ENCODE results near the gene PHACTR3. TPM values are rescaled to one million over a fixed set of nuclear protein-coding genes. Genes with fewer than 3 reads are reported as not detected.

The PHACTR3 gene
- total RNA-seq, 6 donors from 2014 or later = 5.5 to 30.8 (median 11.4) TPM

DNA sequence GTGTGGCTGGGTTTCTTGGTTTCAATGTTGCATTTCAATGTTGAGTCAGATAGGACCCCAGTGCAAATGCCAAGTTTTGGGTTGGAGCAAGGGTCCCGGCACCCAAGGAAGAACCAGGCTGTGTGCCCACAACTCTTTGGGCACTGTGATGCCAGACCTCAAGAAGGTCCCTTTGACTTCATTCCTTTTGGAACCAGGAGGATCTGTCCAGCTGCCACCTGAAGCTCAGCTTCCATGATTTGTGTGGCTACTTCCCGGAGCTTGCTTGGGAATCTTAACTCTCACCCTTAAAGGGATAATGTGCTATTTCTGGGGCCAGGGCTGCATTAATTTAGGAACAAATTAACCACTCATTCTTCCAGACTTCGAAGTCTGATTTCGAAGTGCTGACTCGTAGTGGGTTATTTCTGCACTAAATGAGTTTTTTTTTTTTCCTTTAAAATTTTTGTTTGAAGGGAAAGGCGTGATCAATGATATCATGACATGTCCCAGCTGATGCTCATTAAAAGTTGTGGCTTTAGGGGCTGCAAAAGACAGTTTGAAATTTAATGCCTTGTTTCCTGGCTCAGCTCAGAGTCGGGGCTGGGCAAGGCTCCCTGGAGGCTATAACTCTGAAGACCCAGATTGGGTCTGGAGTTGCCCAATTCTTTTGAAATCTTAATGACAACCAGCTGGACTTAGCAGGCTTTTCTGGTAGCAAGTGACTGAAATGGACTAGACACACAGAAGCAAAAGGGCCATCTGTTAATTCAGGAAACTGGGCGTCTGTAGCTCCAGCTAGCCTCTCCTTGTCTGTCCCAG, 24.0 kb upstream of the PHACTR3 start:
- TF ChIP-seq, protein P1, sequence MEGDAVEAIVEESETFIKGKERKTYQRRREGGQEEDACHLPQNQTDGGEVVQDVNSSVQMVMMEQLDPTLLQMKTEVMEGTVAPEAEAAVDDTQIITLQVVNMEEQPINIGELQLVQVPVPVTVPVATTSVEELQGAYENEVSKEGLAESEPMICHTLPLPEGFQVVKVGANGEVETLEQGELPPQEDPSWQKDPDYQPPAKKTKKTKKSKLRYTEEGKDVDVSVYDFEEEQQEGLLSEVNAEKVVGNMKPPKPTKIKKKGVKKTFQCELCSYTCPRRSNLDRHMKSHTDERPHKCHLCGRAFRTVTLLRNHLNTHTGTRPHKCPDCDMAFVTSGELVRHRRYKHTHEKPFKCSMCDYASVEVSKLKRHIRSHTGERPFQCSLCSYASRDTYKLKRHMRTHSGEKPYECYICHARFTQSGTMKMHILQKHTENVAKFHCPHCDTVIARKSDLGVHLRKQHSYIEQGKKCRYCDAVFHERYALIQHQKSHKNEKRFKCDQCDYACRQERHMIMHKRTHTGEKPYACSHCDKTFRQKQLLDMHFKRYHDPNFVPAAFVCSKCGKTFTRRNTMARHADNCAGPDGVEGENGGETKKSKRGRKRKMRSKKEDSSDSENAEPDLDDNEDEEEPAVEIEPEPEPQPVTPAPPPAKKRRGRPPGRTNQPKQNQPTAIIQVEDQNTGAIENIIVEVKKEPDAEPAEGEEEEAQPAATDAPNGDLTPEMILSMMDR (IDR thresholded peaks at IDR 0.05) = no peak
- TF ChIP-seq POLR2A (IDR thresholded peaks at IDR 0.05) = no peak
- H3K27ac ChIP-seq = no peak overlapping the region
- H3K4me3 ChIP-seq = no peak overlapping the region
- WGBS, 2 donors = 52 to 53% methylated on average over 7 to 8 of the region's 8 CpGs
- H3K36me3 ChIP-seq = no peaks in the 10 kb centered on the region
- H3K27me3 ChIP-seq = peaks cover 0 to 11% (median 6%) of the 10 kb centered on the region in 4 donors
- ATAC-seq (ENCODE audit: low FRiP score in 2 of 2) = peak in 1 of 2 donors; percentile 39
- H3K4me1 ChIP-seq = no peaks in the 10 kb centered on the region
- no peaks in the 10 kb centered on the region for H3K9me3 ChIP-seq
- DNase-seq = no peak

DNA sequence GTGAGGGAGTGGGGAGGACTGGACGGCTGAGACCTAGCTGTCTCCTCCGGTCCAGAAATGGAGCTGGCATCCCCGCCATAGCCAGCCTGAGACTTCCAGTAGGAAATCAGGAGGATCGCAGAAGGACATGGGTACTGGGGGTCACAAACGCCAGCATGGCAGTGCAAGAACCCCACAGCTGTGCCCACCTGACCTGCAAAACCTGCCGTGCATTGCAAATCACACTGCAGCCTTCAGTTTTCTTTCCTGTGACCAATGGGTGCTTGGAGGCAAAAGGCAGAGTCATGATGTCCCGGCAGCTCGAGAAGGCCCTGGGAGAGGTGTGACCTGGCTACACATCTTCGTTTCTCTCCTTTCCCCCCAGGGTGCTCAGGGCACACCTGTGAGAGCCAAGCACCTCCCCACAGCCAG, 23.3 kb upstream of the PHACTR3 start:
- H3K36me3 ChIP-seq = no peaks in the 10 kb centered on the region
- H3K27ac ChIP-seq = no peak overlapping the region
- no peak overlapping the region for H3K4me3 ChIP-seq
- ATAC-seq (ENCODE audit: low FRiP score in 2 of 2) (no peak), DNase-seq (no peak)
- H3K27me3 ChIP-seq = peaks cover 0 to 11% (median 6%) of the 10 kb centered on the region in 4 donors
- no peaks in the 10 kb centered on the region for H3K9me3 ChIP-seq
- 46 to 70% methylated on average over 5 to 9 of the region's 9 CpGs for WGBS, 2 donors
- no peaks in the 10 kb centered on the region for H3K4me1 ChIP-seq
- TF ChIP-seq EP300 (IDR thresholded peaks at IDR 0.05) (no peak), POLR2AphosphoS5 (IDR thresholded peaks at IDR 0.05) (no peak), POLR2A (IDR thresholded peaks at IDR 0.05) (no peak)
- TF ChIP-seq, protein P1 (IDR thresholded peaks at IDR 0.05) = no peak

DNA sequence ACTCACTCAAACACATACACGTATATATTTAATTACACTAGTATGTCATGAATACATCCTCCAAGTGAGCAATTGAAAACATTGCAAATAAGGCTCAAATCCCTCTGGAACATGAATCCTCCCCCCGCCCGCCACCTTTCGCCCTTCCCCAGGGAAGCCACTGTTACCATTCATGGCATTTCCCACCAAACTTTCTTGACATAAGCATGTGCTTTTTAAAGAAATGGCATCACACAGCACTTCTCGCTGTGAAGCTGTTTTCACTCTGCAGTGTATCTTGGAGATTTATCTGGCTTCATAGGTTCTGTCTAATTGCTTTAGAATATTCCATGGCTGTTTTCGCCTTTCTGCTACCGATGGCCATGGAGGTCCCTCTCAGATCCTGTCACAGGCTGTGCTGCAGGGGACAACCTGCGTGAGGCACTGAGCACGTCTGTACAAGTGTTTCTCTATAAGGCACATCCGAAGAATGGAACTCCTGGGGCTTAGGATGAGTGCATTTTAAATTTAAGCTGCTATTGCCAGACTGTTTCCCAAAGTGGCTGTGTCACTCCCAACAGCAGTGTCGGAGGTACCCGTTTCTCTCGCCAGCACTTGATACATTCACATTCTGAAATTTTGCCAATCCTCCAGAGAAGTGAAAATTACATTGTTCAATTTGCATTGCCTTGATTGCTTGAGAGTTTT, 22.2 kb upstream of the PHACTR3 start:
- H3K27ac ChIP-seq = no peak overlapping the region
- no peak for ATAC-seq (ENCODE audit: low FRiP score in 2 of 2)

DNA sequence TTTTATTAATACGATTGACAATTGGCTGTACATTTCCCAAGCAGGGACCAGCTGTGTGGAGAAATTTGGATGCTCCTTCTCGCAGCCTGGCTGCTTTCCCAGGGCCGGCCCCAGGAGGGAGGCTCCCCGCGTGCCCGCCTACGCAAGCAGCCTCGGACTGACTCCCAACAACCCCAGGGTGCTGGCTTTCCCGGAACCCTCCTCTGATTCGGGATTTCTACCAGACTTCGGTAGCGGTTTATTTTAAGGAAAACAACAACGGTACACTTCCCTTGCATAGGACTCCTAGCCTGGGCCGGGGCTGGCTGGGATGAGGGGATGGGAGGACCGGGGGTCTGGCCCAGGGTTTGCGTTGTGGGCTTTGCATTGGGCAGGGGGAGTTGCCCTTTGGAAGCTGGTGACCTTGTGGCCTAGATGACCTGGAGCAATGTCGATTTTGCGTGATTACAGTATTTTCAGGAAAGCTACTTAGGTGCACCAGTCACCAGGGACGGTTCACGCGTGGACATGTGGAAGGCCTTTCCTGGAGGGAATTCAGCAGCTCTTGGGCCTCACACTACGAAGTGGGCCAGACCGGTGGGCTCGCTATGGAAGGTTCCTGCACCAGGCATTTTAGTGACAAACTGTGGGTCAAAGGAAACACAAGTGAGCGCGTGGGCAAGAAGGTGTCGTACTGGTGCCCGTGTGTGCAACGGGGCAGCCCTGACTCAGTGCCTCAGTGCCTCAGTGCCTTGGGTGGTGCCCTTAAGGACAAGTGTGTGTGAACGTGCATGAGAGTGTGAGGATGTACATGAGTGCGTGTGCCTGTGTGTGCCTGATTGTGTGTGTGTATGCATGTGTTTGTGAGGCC, 20.7 kb upstream of the PHACTR3 start:
- peak in 1 of 2 donors; percentile 6 for ATAC-seq (ENCODE audit: low FRiP score in 2 of 2)
- TF ChIP-seq EP300 (IDR thresholded peaks at IDR 0.05) = no peak
- TF ChIP-seq POLR2AphosphoS5 (IDR thresholded peaks at IDR 0.05) = peak in 1 of 2 donors; percentile 27

More for the DNA sequence above, 22.2 kb upstream of the PHACTR3 start:
- no peak for DNase-seq
- Histone ChIP-seq H3K9me3 (no peaks in the 10 kb centered on the region), H3K36me3 (no peaks in the 10 kb centered on the region), H3K4me3 (no peak overlapping the region), H3K4me1 (no peaks in the 10 kb centered on the region), H3K27me3 (peaks cover 0 to 9% (median 4%) of the 10 kb centered on the region in 4 donors)
- 81 to 85% methylated on average over 13 of the region's 13 CpGs for WGBS, 2 donors
- TF ChIP-seq POLR2A (IDR thresholded peaks at IDR 0.05) (no peak), EP300 (IDR thresholded peaks at IDR 0.05) (no peak), POLR2AphosphoS5 (IDR thresholded peaks at IDR 0.05) (no peak)
- TF ChIP-seq, protein P1 (IDR thresholded peaks at IDR 0.05) = no peak

More for the DNA sequence above, 20.7 kb upstream of the PHACTR3 start:
- H3K36me3 ChIP-seq = no peaks in the 10 kb centered on the region
- DNase-seq = peak in 1 of 2 donors; percentile 87
- peaks cover 0 to 4% (median 0%) of the 10 kb centered on the region in 4 donors for H3K27me3 ChIP-seq
- 80 to 86% methylated on average over 10 to 27 of the region's 31 CpGs for WGBS, 2 donors
- H3K27ac ChIP-seq = no peak overlapping the region
- no peaks in the 10 kb centered on the region for H3K4me1 ChIP-seq
- H3K9me3 ChIP-seq = peaks cover 0 to 5% (median 0%) of the 10 kb centered on the region in 4 donors
- no peak overlapping the region for H3K4me3 ChIP-seq
